Mesendoderm (in vitro differentiated cells): Measurements from ENCODE around the gene PLPP7.

Experiments used
- DNase-seq: peaks from one replicate; pipeline ENCODE4 v3.0.0; 2013
- H2AK5ac ChIP-seq: 2 replicates; pipeline ENCODE4 v1.6.1; 2013; ENCODE audit warnings: low read length, inconsistent platforms
- H2BK120ac ChIP-seq: 2 replicates; pipeline ENCODE4 v1.6.1; 2013; ENCODE audit warnings: low read depth, mild to moderate bottlenecking, low read length, moderate library complexity, mixed read lengths
- H2BK15ac ChIP-seq: replicated peaks from 2 replicates; pipeline ENCODE4 v1.6.1; 2013; ENCODE audit warnings: low read depth, mild to moderate bottlenecking, moderate library complexity
- H2BK5ac ChIP-seq: 2 replicates; pipeline ENCODE4 v1.6.1; 2013; ENCODE audit warnings: low read length, inconsistent platforms
- H3K18ac ChIP-seq: 2 replicates; pipeline ENCODE4 v1.6.1; 2013; ENCODE audit warnings: mild to moderate bottlenecking, low read length, mixed read lengths
- H3K23ac ChIP-seq: one replicate; pipeline ENCODE4 v1.6.1; 2013; ENCODE audit warnings: low read length
- H3K27ac ChIP-seq: 2 replicates; pipeline ENCODE4 v1.5.1; 2013; ENCODE audit warnings: low read depth, mild to moderate bottlenecking, inconsistent platforms, low read length, moderate library complexity
- H3K27me3 ChIP-seq: 2 replicates; pipeline ENCODE4 v1.6.1; 2013; ENCODE audit warnings: low read length, control low read depth, mild to moderate bottlenecking, inconsistent platforms; ENCODE audit not compliant: insufficient read depth, poor library complexity
- H3K36me3 ChIP-seq: 2 replicates; pipeline ENCODE4 v1.6.1; 2013; ENCODE audit warnings: low read length, inconsistent platforms; ENCODE audit not compliant: control insufficient read depth, insufficient read depth
- H3K4ac ChIP-seq: one replicate; pipeline ENCODE4 v1.6.1; 2013; ENCODE audit warnings: low read depth, mild to moderate bottlenecking, low read length, moderate library complexity
- H3K4me1 ChIP-seq: 2 replicates; pipeline ENCODE4 v1.6.1; 2013; ENCODE audit warnings: low read depth, low read length, inconsistent platforms; ENCODE audit not compliant: control insufficient read depth
- H3K4me2 ChIP-seq: 2 replicates; pipeline ENCODE4 v1.6.1; 2013; ENCODE audit warnings: low read length
- H3K4me3 ChIP-seq: 2 replicates; pipeline ENCODE4 v1.5.1; 2013; ENCODE audit warnings: mild to moderate bottlenecking, low read length
- H3K56ac ChIP-seq: one replicate; pipeline ENCODE4 v1.6.1; 2013; ENCODE audit warnings: low read length
- H3K79me1 ChIP-seq: 2 replicates; pipeline ENCODE4 v1.6.1; 2013; ENCODE audit warnings: low read length, inconsistent platforms
- H3K79me2 ChIP-seq: 2 replicates; pipeline ENCODE4 v1.6.1; 2013; ENCODE audit warnings: mild to moderate bottlenecking, low read length; ENCODE audit not compliant: control insufficient read depth, insufficient read depth
- H3K9ac ChIP-seq: 2 replicates; pipeline ENCODE4 v1.6.1; 2013; ENCODE audit warnings: low read length, inconsistent platforms
- H4K5ac ChIP-seq: one replicate; pipeline ENCODE4 v1.6.1; 2013; ENCODE audit warnings: low read length
- H4K8ac ChIP-seq: one replicate; pipeline ENCODE4 v1.6.1; 2013; ENCODE audit warnings: low read depth, mild to moderate bottlenecking, control low read depth, low read length, moderate library complexity
- WGBS: extraction: QIAGEN DNeasy Blood & Tissue Kit; methylation state at CpG from one replicate; pipeline ENCODE4 v1.1.7; 2013; ENCODE audit warnings: low lambda C conversion rate, missing lambda C conversion rate; ENCODE audit not compliant: insufficient coverage; ENCODE audit errors: extremely low coverage; 5-methylcytosine and 5-hydroxymethylcytosine counted together

PLPP7 gene

DNA sequence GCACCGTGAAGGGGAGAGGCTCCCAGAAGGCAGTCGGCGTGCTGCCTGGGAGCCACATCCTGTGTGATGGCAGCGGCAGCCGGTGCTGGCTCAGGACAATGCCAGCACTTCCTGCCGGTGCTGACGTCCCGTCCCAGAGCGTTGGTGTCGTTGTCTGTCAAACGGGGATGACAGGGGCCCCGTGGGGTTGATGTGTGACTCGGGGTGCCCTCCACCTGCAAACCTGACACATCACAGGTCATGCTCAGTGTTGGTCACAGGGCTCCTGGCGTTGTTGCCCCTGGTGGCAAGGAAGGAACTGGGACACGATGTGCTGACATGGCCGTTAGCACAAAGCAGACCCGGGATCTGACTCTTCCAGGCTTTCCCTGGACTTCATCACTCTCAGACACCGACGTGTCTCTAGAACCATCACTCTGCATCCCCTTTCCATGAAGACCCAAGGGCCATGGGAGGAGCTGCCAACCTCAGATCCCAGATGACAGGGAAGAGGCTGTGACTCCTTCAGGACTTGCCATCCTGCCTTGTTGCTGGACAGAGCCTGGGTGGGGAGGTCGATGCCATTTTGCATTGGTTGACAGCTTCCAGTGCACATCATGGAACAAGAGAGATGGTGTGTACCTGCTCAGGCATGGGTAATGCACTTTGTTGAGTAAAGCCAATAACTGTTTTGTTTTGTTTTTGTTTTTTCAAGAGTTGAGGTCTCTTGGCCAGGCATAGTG is 21.5 kb downstream of the PLPP7 start:
- no peak overlapping the region for H3K4ac ChIP-seq
- H2BK15ac ChIP-seq = no peak overlapping the region
- no peak overlapping the region for H2BK120ac ChIP-seq
- no peak overlapping the region for H3K4me2 ChIP-seq
- H3K4me1 ChIP-seq = no peaks in the 10 kb centered on the region
- H3K9ac ChIP-seq = no peak overlapping the region
- no peaks in the 10 kb centered on the region for H3K79me1 ChIP-seq
- no peak overlapping the region for H2AK5ac ChIP-seq
- H3K27ac ChIP-seq = no peak overlapping the region
- H3K79me2 ChIP-seq = no peaks in the 10 kb centered on the region
- no CpG with 5 or more reads among the region's 20 CpGs for WGBS
- no peak overlapping the region for H2BK5ac ChIP-seq
- H3K23ac ChIP-seq = no peak overlapping the region
- H4K5ac ChIP-seq = no peak overlapping the region
- no peaks in the 10 kb centered on the region for H3K36me3 ChIP-seq
- H4K8ac ChIP-seq = no peak overlapping the region
- H3K4me3 ChIP-seq = no peak overlapping the region
- H3K18ac ChIP-seq = no peak overlapping the region
- H3K56ac ChIP-seq = no peak overlapping the region
- DNase-seq = peak; percentile 39
- H3K27me3 ChIP-seq = no peaks in the 10 kb centered on the region

- Histone ChIP-seq H4K8ac (no peak overlapping the region), H4K5ac (no peak overlapping the region), H3K79me2 (no peaks in the 10 kb centered on the region), H3K4me1 (no peaks in the 10 kb centered on the region), H3K4me2 (no peak overlapping the region), H3K23ac (no peak overlapping the region), H3K18ac (no peak overlapping the region), H2BK15ac (no peak overlapping the region), H3K4ac (no peak overlapping the region), H3K79me1 (no peaks in the 10 kb centered on the region), H3K9ac (no peak overlapping the region), H3K4me3 (no peak overlapping the region), H2BK120ac (no peak overlapping the region), H2BK5ac (no peak overlapping the region), H3K27ac (no peak overlapping the region), H3K27me3 (no peaks in the 10 kb centered on the region), H3K36me3 (no peaks in the 10 kb centered on the region), H3K56ac (no peak overlapping the region), H2AK5ac (no peak overlapping the region)
- WGBS = no CpG with 5 or more reads among the region's 9 CpGs
- no peak for DNase-seq
Measured at GRCh38 chr9:131312246-131312645, 22.7 kb downstream of the PLPP7 start.

DNA sequence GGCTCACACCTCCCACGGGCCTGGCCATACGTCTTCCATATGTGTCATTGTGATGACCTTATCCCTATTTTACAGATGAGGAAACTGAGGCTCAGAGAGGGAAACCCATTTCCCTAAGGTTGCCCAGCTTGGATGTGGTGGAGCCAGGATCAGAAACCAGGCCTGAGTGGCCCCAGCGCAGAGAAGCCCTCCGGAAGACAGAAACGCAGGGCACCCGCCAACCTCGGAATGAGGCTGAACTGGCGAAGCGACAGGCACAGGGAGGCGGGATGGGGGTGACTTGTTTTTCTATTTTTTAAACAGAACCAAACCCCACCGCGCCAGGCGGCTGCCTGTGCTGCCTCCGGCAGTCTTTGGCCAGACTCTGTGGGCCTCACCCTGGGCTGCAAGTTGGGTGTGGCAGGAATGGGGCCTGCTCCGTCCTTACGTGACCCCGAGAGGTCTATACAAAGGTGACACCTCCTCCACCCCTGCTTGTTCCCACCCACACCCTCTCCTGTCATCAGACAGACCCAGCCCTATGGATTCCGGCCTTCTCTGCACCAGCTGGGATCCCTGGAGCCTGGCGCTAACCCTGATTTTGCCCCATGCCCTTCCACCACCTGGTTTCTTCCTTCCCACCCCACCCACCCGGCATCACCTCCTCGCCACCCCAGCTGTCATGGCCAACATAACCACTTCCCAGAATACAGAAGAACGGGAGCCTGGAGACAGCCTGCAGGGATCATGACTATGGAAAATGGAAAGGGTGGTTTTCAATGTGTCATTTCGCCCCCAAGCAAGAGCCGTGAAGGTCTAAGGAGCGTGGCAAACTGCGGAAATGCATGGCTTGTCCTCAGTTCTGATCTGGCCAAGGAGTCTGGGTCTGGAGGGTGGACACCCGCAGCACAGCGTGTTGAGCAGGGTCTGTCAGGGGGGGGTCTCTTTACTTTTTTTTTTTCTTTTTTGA is 23.6 kb downstream of the PLPP7 start:
- H3K79me2 ChIP-seq = no peaks in the 10 kb centered on the region
- H2BK120ac ChIP-seq = no peak overlapping the region
- no peak overlapping the region for H2AK5ac ChIP-seq
- no peak overlapping the region for H3K56ac ChIP-seq
- H3K36me3 ChIP-seq = no peaks in the 10 kb centered on the region
- H3K27me3 ChIP-seq = no peaks in the 10 kb centered on the region
- H3K9ac ChIP-seq = no peak overlapping the region
- no peak overlapping the region for H2BK15ac ChIP-seq
- H4K5ac ChIP-seq = no peak overlapping the region
- H3K79me1 ChIP-seq = no peaks in the 10 kb centered on the region
- H3K23ac ChIP-seq = no peak overlapping the region
- WGBS = no CpG with 5 or more reads among the region's 28 CpGs
- H3K4me3 ChIP-seq = no peak overlapping the region
- no peak overlapping the region for H4K8ac ChIP-seq
- H3K4me2 ChIP-seq = no peak overlapping the region
- no peak overlapping the region for H3K18ac ChIP-seq
- H3K4ac ChIP-seq = no peak overlapping the region
- no peak for DNase-seq
- no peak overlapping the region for H2BK5ac ChIP-seq
- no peaks in the 10 kb centered on the region for H3K4me1 ChIP-seq
- H3K27ac ChIP-seq = no peak overlapping the region

GRCh38 chr9:131318231-131319085 is 28.9 kb downstream of the PLPP7 start:
- no peak overlapping the region for H4K5ac ChIP-seq
- H2BK120ac ChIP-seq = no peak overlapping the region
- no peaks in the 10 kb centered on the region for H3K4me1 ChIP-seq
- H4K8ac ChIP-seq = no peak overlapping the region
- H3K9ac ChIP-seq = no peak overlapping the region
- H3K79me2 ChIP-seq = no peaks in the 10 kb centered on the region
- no peak overlapping the region for H3K4me2 ChIP-seq
- H3K36me3 ChIP-seq = no peaks in the 10 kb centered on the region
- no peak overlapping the region for H3K4ac ChIP-seq
- H3K27me3 ChIP-seq = no peaks in the 10 kb centered on the region
- H2AK5ac ChIP-seq = no peak overlapping the region
- H3K18ac ChIP-seq = no peak overlapping the region
- H3K23ac ChIP-seq = no peak overlapping the region
- no peak overlapping the region for H3K4me3 ChIP-seq
- H2BK15ac ChIP-seq = no peak overlapping the region
- H3K79me1 ChIP-seq = no peaks in the 10 kb centered on the region
- no peak overlapping the region for H2BK5ac ChIP-seq
- no peak for DNase-seq
- H3K56ac ChIP-seq = no peak overlapping the region
- WGBS = no CpG with 5 or more reads among the region's 23 CpGs
- H3K27ac ChIP-seq = no peak overlapping the region

GRCh38 chr9:131319486-131319885 is 30.0 kb downstream of the PLPP7 start:
- Histone ChIP-seq H3K4me1 (no peaks in the 10 kb centered on the region), H3K79me1 (no peaks in the 10 kb centered on the region), H2BK5ac (no peak overlapping the region), H2BK120ac (no peak overlapping the region), H3K4me2 (no peak overlapping the region), H3K9ac (no peak overlapping the region), H3K79me2 (no peaks in the 10 kb centered on the region), H2AK5ac (no peak overlapping the region), H4K8ac (no peak overlapping the region), H2BK15ac (no peak overlapping the region), H3K56ac (no peak overlapping the region), H4K5ac (no peak overlapping the region), H3K18ac (no peak overlapping the region), H3K36me3 (no peaks in the 10 kb centered on the region), H3K27ac (no peak overlapping the region), H3K4ac (no peak overlapping the region), H3K4me3 (no peak overlapping the region), H3K27me3 (no peaks in the 10 kb centered on the region), H3K23ac (no peak overlapping the region)
- WGBS = no CpG with 5 or more reads among the region's 12 CpGs
- DNase-seq = no peak
